ENCODE results near the gene SECTM1.

DNA sequence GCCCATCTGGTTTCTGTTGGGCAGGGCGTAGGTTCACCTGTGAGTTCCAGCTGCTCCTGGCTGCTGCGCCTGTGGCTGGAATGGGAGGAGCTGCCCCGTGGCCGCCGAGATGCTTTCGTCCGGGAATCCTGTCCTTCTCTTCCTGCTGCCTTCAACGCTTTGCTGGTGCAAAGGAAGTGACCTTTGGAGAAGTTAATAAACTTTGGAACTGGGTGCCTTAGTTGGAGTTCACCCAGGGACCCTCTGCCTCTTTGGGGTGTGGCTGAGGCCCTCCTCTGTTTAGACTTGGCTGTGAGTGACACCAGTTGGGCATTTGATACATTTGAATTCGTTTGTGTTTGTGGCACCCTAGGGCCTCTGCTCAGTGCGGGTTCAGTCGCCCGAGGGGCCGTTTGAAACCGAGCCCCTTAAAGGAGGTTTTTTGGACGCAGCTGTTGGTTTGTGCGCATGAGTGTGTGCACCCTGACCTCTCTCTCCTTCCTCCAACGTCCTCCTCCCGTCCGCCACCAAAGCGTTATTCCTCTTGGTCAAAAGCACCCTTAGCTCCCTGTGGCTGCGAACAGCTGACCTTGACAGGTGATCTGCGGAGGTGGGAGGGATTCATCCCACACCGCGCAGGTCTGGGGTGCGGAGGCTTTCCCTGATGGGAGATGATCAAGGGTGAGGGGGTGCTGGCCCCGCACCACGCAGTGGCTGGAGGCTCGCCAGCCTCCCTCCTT, 9.0 kb upstream of the SECTM1 start:
- no peak for TF ChIP-seq CTCF (IDR thresholded peaks at IDR 0.05; ENCODE audit: poor library complexity)
- no peak for TF ChIP-seq EZH2phosphoT487 (IDR thresholded peaks at IDR 0.05; ENCODE audit: low read depth, severe bottlenecking, unreplicated experiment)

All from hepatocyte (in vitro differentiated cells).